GM12873 (cell line): ENCODE data around the gene PARD3B.

Source experiments
- TF ChIP-seq, protein P1 (sequence below): IDR thresholded peaks from 2 replicates; pipeline ENCODE4 v1.5.1; 2012; ENCODE audit warnings: low read depth, mild to moderate bottlenecking, moderate library complexity, low read length, control low read depth; ENCODE audit not compliant: insufficient read depth; ENCODE audit errors: missing control alignments

PARD3B gene

DNA sequence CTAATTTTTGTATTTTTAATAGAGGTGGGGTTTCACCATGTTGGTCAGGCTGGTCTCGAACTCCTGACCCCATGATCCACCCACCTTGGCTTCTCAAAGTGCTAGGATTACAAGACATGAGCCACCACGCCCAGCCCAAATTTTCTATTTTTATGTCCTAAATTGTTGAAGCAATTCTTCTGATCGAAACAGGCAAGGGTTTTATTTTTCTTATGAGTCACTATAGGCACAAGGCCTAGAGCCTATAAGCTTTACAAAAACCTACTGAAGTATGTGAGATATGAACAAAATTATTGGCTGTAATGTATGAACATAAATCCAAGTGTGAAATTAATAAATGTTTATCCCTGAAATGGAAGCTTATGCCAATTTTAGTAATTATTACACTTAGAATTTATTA is 672.8 kb downstream of the PARD3B start:
- TF ChIP-seq, protein P1, sequence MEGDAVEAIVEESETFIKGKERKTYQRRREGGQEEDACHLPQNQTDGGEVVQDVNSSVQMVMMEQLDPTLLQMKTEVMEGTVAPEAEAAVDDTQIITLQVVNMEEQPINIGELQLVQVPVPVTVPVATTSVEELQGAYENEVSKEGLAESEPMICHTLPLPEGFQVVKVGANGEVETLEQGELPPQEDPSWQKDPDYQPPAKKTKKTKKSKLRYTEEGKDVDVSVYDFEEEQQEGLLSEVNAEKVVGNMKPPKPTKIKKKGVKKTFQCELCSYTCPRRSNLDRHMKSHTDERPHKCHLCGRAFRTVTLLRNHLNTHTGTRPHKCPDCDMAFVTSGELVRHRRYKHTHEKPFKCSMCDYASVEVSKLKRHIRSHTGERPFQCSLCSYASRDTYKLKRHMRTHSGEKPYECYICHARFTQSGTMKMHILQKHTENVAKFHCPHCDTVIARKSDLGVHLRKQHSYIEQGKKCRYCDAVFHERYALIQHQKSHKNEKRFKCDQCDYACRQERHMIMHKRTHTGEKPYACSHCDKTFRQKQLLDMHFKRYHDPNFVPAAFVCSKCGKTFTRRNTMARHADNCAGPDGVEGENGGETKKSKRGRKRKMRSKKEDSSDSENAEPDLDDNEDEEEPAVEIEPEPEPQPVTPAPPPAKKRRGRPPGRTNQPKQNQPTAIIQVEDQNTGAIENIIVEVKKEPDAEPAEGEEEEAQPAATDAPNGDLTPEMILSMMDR, result no peak

DNA sequence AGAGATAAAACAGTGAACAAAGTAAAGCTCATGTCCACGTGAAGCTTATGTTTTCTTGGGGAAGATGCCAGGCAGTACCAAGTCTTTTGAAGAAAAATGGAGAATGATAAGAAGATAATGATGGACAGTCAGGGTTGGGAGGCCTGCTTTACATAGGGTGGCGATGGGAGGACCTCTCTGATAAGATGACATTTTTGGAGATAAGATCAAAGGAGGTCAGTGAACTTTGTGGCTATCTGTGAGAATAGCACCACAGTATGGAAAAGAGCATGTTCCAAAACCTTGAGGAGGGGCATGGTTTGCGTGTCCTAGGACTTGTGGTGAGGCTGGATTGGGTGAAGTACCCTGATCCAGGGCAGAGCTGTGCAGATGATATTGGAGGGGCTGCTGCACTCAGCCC is 675.3 kb downstream of the PARD3B start:
- TF ChIP-seq, protein P1, result no peak

DNA sequence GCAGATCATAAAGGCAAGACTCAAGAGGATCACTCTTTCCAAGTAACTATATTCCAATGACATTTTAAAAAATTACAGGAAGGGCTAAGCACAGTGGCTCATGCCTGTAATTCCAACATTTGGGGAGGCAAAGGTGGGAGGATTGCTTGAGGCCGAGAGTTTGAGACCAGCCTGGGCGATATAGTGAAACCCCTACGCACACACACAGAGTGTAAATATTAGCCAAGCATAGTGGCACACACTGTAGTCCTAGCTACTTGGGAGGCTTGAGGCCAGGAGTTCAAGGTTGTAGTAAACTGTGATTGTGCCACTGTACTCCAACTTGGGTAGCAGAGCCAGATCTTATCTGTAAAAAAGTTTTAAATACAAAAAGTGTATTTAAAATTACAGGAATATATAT is 686.8 kb downstream of the PARD3B start:
- TF ChIP-seq, protein P1, result no peak

DNA sequence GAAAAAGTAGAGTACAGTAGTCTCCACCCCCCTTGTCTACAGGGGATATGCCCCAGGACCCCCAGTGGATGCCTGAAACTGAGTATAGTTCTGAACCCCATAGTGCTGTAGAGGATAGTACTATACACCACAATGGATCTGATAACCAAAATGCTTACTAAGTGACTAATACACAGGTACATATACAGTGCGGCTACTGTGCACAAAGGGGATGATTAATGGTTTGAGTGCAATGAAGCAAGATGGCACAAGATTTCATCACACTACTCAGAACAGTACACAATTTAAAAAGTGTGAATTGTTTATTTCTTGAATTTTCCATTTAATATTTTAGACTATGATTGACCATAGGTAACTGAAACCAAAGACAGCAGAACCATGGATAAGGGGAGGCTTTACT is 690.2 kb downstream of the PARD3B start:
- TF ChIP-seq, protein P1, result no peak

DNA sequence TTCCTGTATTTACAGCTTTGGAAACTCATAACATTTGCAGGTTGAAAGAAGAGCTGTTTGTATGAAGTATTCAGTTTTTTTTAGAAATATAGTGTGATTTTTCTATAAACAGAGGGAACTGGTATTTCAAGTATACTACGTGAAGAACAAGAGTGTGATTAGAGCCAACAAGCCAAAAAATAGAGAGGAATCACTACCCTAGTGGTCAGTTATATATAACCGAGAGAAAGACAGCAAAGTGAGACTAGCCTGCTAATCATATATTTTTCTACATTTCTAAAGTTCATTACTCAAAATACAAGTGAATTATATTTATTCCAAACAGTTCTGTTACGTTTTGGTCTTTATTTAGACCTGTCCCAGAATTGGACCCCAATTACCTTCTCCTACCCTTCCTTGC is 692.2 kb downstream of the PARD3B start:
- TF ChIP-seq, protein P1, result peak; percentile 16

DNA sequence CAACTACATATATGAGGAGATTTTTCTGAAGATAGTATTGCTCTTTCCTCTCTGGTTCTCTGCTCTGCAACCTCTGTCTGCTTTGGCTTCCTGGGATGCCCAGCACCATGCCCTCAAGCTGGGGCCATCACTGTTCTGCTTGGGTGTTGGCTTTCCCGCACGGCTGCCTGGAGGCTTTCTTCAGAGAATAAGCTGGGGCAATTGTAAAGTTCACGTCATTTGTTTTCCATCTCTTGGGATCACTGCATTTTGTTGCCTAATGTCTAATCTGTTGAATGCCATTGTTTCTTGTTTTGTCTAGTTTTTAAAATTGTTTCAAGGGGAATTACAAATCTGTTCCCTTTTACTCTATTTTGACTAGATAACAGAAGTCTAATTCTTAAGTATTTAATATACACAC is 699.7 kb downstream of the PARD3B start:
- TF ChIP-seq, protein P1, result no peak

DNA sequence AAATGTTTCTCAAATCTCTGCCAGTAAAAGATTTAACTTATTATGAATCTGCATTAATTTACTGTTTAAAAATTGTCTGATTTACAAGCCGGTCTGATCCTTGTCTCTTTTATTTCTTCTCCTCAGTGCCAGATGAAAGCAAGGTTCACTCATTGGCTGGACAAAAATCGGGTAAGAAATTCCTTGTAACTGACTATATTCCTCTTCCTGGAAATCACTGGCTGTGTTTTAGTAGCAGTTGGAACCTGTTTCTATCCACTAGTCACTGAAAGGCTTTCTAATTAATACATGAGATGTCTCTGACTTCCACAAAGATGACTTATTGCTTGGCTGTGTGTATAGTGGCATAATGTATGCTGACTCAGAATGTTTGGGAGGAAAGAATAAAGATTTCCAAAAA is 700.4 kb downstream of the PARD3B start:
- TF ChIP-seq, protein P1, result no peak
